GM12878 (cell line): ENCODE results near the gene SEC24D. TPM values are rescaled to one million over a fixed set of nuclear protein-coding genes. Genes with fewer than 3 reads are reported as not detected.

Experiments
- BHLHE40 ChIP-seq, 2 experiments: fragments of 450-650 bp in 1 of 2; IDR thresholded peaks; 2 replicates each; pipeline ENCODE4 v1.6.1; 2011 to 2017; ENCODE audit warnings: low read depth in 2 of 2, borderline replicate concordance in 1 of 2, improper control_type of control experiment in 1 of 2, low read length in 1 of 2, mild to moderate bottlenecking in 1 of 2
- NFIC ChIP-seq: IDR thresholded peaks from 2 replicates; pipeline ENCODE4 v1.6.1; 2012; ENCODE audit warnings: low read depth, mild to moderate bottlenecking, inconsistent platforms, low read length, moderate library complexity
- ZNF207 ChIP-seq: fragments of 450-650 bp; IDR thresholded peaks from 2 replicates; pipeline ENCODE4 v1.6.1; 2014; ENCODE audit warnings: antibody characterized with exemption, mild to moderate bottlenecking, borderline replicate concordance
- polyA plus RNA-seq, 11 experiments: library from polyadenylated mRNA; depleted of rRNA in 4 of 11; unstranded in 6 of 11; stranded (reverse) in 5 of 11; fragments of >200 nt; fragmentation: Nextera tagmentation in 4 of 11; fragmentation: Illumina TruSeq in 1 of 11; extraction: Ambion mirVana in 4 of 11; extraction: Trizol in 1 of 11; gene quantifications; 1 replicate in 1 of 11; 2 replicates in 10 of 11; pipeline versions ENCODE4 v1.2.1 to v1.2.3, GENCODE V29; 2011 to 2016; ENCODE audit warnings: inconsistent platforms in 2 of 11, missing spikeins in 2 of 11, low read depth in 1 of 11
- total RNA-seq, 4 experiments: library from RNA; depleted of rRNA in 3 of 4; stranded (reverse); fragments of >200 nt in 3 of 4; fragmentation: Illumina TruSeq in 1 of 4; extraction: Trizol in 1 of 4; gene quantifications; 2 replicates each; pipeline versions ENCODE4 v1.2.1 to v1.2.3, GENCODE V29; 2013 to 2021
- TF ChIP-seq, protein P1 (sequence below): fragments of 450-650 bp; IDR thresholded peaks from 2 replicates; pipeline ENCODE4 v1.6.1; 2017; ENCODE audit warnings: antibody characterized with exemption, mild to moderate bottlenecking, moderate library complexity
- TF ChIP-seq, protein P2 (sequence below): fragments of 450-650 bp; formaldehyde crosslinking; IDR thresholded peaks from 2 replicates; pipeline ENCODE4 v1.5.0; 2022; ENCODE audit warnings: mild to moderate bottlenecking, missing genetic modification characterization

Gene SEC24D
- total and polyA plus RNA-seq, 10 of the 15 experiments (the other 5 are each of a cell fraction or from before 2014, with no cell fraction given) = 12.8 to 61.9 (median 25.6) TPM

GRCh38 chr4:118734491-118735205, 101.3 kb downstream of the SEC24D start (continued):
- TF ChIP-seq BHLHE40 (IDR thresholded peaks at IDR 0.05; ENCODE audit: borderline replicate concordance in 1 of 2, low read depth in 2 of 2, low read length in 1 of 2) (no peak), ZNF207 (no peak), NFIC (no peak)
- TF ChIP-seq, protein P1, sequence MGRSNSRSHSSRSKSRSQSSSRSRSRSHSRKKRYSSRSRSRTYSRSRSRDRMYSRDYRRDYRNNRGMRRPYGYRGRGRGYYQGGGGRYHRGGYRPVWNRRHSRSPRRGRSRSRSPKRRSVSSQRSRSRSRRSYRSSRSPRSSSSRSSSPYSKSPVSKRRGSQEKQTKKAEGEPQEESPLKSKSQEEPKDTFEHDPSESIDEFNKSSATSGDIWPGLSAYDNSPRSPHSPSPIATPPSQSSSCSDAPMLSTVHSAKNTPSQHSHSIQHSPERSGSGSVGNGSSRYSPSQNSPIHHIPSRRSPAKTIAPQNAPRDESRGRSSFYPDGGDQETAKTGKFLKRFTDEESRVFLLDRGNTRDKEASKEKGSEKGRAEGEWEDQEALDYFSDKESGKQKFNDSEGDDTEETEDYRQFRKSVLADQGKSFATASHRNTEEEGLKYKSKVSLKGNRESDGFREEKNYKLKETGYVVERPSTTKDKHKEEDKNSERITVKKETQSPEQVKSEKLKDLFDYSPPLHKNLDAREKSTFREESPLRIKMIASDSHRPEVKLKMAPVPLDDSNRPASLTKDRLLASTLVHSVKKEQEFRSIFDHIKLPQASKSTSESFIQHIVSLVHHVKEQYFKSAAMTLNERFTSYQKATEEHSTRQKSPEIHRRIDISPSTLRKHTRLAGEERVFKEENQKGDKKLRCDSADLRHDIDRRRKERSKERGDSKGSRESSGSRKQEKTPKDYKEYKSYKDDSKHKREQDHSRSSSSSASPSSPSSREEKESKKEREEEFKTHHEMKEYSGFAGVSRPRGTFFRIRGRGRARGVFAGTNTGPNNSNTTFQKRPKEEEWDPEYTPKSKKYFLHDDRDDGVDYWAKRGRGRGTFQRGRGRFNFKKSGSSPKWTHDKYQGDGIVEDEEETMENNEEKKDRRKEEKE = no peak
- TF ChIP-seq, protein P2, sequence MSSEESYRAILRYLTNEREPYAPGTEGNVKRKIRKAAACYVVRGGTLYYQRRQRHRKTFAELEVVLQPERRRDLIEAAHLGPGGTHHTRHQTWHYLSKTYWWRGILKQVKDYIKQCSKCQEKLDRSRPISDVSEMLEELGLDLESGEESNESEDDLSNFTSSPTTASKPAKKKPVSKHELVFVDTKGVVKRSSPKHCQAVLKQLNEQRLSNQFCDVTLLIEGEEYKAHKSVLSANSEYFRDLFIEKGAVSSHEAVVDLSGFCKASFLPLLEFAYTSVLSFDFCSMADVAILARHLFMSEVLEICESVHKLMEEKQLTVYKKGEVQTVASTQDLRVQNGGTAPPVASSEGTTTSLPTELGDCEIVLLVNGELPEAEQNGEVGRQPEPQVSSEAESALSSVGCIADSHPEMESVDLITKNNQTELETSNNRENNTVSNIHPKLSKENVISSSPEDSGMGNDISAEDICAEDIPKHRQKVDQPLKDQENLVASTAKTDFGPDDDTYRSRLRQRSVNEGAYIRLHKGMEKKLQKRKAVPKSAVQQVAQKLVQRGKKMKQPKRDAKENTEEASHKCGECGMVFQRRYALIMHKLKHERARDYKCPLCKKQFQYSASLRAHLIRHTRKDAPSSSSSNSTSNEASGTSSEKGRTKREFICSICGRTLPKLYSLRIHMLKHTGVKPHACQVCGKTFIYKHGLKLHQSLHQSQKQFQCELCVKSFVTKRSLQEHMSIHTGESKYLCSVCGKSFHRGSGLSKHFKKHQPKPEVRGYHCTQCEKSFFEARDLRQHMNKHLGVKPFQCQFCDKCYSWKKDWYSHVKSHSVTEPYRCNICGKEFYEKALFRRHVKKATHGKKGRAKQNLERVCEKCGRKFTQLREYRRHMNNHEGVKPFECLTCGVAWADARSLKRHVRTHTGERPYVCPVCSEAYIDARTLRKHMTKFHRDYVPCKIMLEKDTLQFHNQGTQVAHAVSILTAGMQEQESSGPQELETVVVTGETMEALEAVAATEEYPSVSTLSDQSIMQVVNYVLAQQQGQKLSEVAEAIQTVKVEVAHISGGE (CRISPR knock-in tag) = no peak
